Large intestine (tissue), 12 donors: ENCODE data around the gene VNN1. TPM values are rescaled to one million over a fixed set of nuclear protein-coding genes. Genes with fewer than 3 reads are reported as not detected.

Experiments
- DNase-seq, 2 donors: peaks; one replicate each; pipeline versions ENCODE4 v3.0.0 to v3.0.0-alpha.2; 2013
- H3K27ac ChIP-seq: one replicate; pipeline ENCODE4 v1.5.1; 2013; ENCODE audit warnings: low read length
- H3K27me3 ChIP-seq: 2 replicates; pipeline ENCODE4 v1.6.1; 2013; ENCODE audit warnings: low read length; ENCODE audit not compliant: control insufficient read depth, insufficient read depth
- H3K36me3 ChIP-seq: 2 replicates; pipeline ENCODE4 v1.6.1; 2013; ENCODE audit warnings: low read length; ENCODE audit not compliant: control insufficient read depth, insufficient read depth
- H3K4me1 ChIP-seq: one replicate; pipeline ENCODE4 v1.6.1; 2013; ENCODE audit warnings: low read length; ENCODE audit not compliant: control insufficient read depth, insufficient read depth
- H3K4me3 ChIP-seq: one replicate; pipeline ENCODE4 v1.5.1; 2013; ENCODE audit warnings: low read length
- H3K9me3 ChIP-seq: one replicate; pipeline ENCODE4 v1.6.1; 2013; ENCODE audit warnings: mild to moderate bottlenecking, low read depth, low read length, moderate library complexity; ENCODE audit not compliant: control insufficient read depth
- WGBS: methylation state at CpG from one replicate; pipeline ENCODE4 v1.1.5; 2013; ENCODE audit warnings: low lambda C conversion rate; ENCODE audit not compliant: insufficient coverage; 5-methylcytosine and 5-hydroxymethylcytosine counted together
- long read RNA-seq, 11 donors: transcript quantifications; one replicate each; lab custom pipeline, GENCODE V29; 2026
- polyA plus RNA-seq: library from polyadenylated mRNA; unstranded; fragments of 120-200 nt; gene quantifications from one replicate; pipeline ENCODE4 v1.2.1, GENCODE V29; 2013

Gene VNN1, protein sequence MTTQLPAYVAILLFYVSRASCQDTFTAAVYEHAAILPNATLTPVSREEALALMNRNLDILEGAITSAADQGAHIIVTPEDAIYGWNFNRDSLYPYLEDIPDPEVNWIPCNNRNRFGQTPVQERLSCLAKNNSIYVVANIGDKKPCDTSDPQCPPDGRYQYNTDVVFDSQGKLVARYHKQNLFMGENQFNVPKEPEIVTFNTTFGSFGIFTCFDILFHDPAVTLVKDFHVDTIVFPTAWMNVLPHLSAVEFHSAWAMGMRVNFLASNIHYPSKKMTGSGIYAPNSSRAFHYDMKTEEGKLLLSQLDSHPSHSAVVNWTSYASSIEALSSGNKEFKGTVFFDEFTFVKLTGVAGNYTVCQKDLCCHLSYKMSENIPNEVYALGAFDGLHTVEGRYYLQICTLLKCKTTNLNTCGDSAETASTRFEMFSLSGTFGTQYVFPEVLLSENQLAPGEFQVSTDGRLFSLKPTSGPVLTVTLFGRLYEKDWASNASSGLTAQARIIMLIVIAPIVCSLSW
- 2.0 TPM for polyA plus RNA-seq
- long read RNA-seq, donor 1, partial matches to known transcripts: 0 of 1 reads
- long read RNA-seq, donor 1, other reads (novel, unspliced or antisense): 0 of 1 reads
- long read RNA-seq, donor 2: 0 reads
- long read RNA-seq, donor 3: 0 reads
- long read RNA-seq, donor 4: 0 reads
- long read RNA-seq, donor 5: 0 reads
- long read RNA-seq, donor 6: 0 reads
- long read RNA-seq, donor 7: 0 reads
- long read RNA-seq, donor 8: 0 reads
- long read RNA-seq, donor 9, partial matches to known transcripts: 0 of 1 reads
- long read RNA-seq, donor 9, other reads (novel, unspliced or antisense): 0 of 1 reads
- long read RNA-seq, donor 10, partial matches to known transcripts: 0 of 3 reads
- long read RNA-seq, donor 10, other reads (novel, unspliced or antisense): 0 of 3 reads
- long read RNA-seq, donor 11, partial matches to known transcripts: 0 of 1 reads
- long read RNA-seq, donor 11, other reads (novel, unspliced or antisense): 0 of 1 reads

DNA sequence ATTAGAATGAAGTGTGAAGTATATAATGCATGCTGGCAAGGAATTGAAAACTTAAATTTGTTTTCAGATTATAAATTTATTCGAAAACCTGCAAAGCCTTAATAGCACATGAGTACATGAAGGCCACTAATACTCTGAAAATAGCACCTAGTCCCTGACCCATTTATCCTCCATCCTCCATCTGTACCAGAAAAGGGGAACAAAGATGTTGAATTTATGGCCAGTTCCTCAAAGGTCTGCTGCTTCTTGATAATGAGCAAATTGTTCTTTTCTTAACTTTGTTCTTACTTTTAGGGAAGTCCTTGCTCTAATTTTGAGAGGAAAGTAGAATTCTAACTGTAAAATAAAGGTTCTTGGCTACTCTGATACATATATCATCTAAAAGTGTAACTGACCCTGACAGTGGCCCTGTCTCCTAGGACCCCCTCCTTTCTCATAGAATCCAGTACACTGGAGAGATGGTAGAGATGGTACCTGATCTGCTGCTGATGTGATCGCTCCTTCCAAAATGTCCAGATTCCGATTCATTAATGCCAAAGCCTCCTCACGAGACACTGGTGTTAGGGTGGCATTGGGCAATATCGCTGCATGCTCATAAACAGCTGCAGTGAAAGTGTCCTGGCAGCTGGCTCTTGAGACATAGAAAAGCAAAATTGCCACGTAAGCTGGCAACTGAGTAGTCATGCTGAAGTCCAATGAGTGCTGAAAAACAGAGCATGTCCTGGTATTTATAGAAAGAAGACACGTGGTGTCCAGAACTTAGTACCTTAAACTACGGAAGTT lies at the start of gene VNN1:
Gene VNN1, minus strand, starts transcription at position 704 of the 783 bp plus-strand sequence. Its CDS starts 20 bp downstream, at position 684.
- no peak within 1 kb of the TSS for H3K4me3 ChIP-seq
- no peaks in the 10 kb centered on the region for H3K9me3 ChIP-seq
- H3K4me1 ChIP-seq: peaks cover 3% of the 10 kb centered on the region
- H3K27me3 ChIP-seq: no peaks in the 10 kb centered on the region
- peak within 1 kb of the TSS; percentile 84 for H3K27ac ChIP-seq
- H3K36me3 ChIP-seq: no peaks in the 10 kb centered on the region
- DNase-seq: peak; percentile 86 to 87
- WGBS: no CpG with 5 or more reads among the region's 8 CpGs

- no peaks in the 10 kb centered on the region for H3K27me3 ChIP-seq
- no peak overlapping the region for H3K4me3 ChIP-seq
- no peaks in the 10 kb centered on the region for H3K36me3 ChIP-seq
- H3K27ac ChIP-seq: no peak overlapping the region
- H3K4me1 ChIP-seq: peaks cover 11% of the 10 kb centered on the region
- H3K9me3 ChIP-seq: no peaks in the 10 kb centered on the region
- no CpG with 5 or more reads among the region's 2 CpGs for WGBS
- peak; percentile 19 to 24 for DNase-seq
Measured at GRCh38 chr6:132763269-132763668, 49.4 kb upstream of the VNN1 start.

DNA sequence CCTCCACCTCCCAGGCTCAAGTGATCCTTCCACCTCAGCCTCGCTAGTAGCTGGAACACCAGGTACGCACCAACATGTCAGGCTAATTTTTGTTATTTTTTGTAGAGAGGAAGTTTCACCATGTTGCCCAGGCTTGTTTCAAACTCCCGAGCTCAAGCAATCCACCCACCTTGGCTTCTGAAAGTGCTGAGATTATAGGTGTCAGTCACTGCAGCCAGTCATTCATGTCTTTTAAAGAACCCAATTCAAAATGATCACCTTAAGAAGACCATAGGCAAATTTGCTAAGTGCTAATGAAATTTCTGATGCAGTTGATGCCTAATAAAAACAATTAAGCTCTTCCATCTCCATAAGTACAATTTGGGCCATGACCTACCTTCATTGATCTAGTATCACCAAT lies 46.4 kb upstream of the VNN1 start:
- peaks cover 11% of the 10 kb centered on the region for H3K4me1 ChIP-seq
- H3K36me3 ChIP-seq: no peaks in the 10 kb centered on the region
- no peak overlapping the region for H3K4me3 ChIP-seq
- H3K27ac ChIP-seq: no peak overlapping the region
- no peaks in the 10 kb centered on the region for H3K9me3 ChIP-seq
- DNase-seq: no peak
- no CpG with 5 or more reads among the region's 3 CpGs for WGBS
- H3K27me3 ChIP-seq: no peaks in the 10 kb centered on the region

DNA sequence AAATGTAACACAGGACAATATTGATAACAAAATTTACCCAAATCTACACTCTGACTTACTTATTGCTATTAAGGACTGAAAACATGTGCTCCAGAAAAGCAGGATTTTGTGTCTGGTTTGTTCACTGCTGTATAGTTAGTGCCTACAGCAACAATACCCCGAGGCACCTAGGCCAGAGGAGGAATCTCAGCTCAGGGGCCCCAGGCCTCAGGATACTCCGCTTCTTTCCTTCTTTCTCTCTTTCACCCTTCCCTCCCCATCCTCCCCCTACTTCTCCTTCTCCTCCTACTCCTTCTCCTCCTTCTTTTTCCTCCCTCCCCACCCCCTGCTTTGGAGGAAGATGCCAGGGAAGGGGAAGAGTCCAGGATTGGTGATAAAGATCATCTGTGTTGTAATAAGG lies 44.8 kb upstream of the VNN1 start:
- no peaks in the 10 kb centered on the region for H3K36me3 ChIP-seq
- no peaks in the 10 kb centered on the region for H3K9me3 ChIP-seq
- H3K4me1 ChIP-seq: peaks cover 6% of the 10 kb centered on the region
- no peaks in the 10 kb centered on the region for H3K27me3 ChIP-seq
- no peak for DNase-seq
- H3K27ac ChIP-seq: no peak overlapping the region
- no CpG with 5 or more reads among the region's 2 CpGs for WGBS
- no peak overlapping the region for H3K4me3 ChIP-seq

DNA sequence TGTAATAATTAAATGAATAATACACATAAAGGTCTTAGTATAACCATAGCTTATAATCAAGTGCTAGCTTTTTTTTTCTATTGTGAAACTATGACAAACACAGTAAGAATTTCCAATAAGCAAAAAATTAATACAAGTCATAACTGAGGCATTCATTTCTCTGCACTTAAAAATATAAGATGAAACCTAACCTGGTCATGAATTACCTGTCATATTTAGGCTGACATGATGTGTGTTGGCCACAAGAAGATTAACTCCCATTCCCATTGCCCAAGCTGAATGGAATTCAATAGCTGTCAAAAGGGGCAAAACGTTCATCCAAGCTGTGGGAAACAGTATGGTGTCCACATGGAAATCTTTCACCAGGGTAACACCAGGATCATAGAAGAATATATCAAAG lies 38.4 kb upstream of the VNN1 start:
- Histone ChIP-seq H3K27me3 (no peaks in the 10 kb centered on the region), H3K27ac (no peak overlapping the region), H3K4me1 (no peaks in the 10 kb centered on the region), H3K36me3 (no peaks in the 10 kb centered on the region), H3K4me3 (no peak overlapping the region), H3K9me3 (no peaks in the 10 kb centered on the region)
- DNase-seq: no peak
- no CpG with 5 or more reads among the region's 1 CpG for WGBS

- H3K4me3 ChIP-seq: no peak overlapping the region
- no peaks in the 10 kb centered on the region for H3K27me3 ChIP-seq
- H3K27ac ChIP-seq: no peak overlapping the region
- no peaks in the 10 kb centered on the region for H3K9me3 ChIP-seq
- no peaks in the 10 kb centered on the region for H3K4me1 ChIP-seq
- DNase-seq: no peak
- no peaks in the 10 kb centered on the region for H3K36me3 ChIP-seq
- WGBS: no CpG with 5 or more reads among the region's 1 CpG
Measured at GRCh38 chr6:132751828-132752227, 38.0 kb upstream of the VNN1 start.

- H3K27me3 ChIP-seq: no peaks in the 10 kb centered on the region
- DNase-seq: no peak
- WGBS: 100% methylated on average over 1 of the region's 4 CpGs
- H3K36me3 ChIP-seq: no peaks in the 10 kb centered on the region
- H3K4me3 ChIP-seq: no peak overlapping the region
- no peaks in the 10 kb centered on the region for H3K4me1 ChIP-seq
- H3K27ac ChIP-seq: no peak overlapping the region
- no peaks in the 10 kb centered on the region for H3K9me3 ChIP-seq
Measured at GRCh38 chr6:132751306-132751705, 37.5 kb upstream of the VNN1 start.

GRCh38 chr6:132750455-132751248 lies 36.8 kb upstream of the VNN1 start:
- no peaks in the 10 kb centered on the region for H3K9me3 ChIP-seq
- H3K4me3 ChIP-seq: no peak overlapping the region
- H3K36me3 ChIP-seq: no peaks in the 10 kb centered on the region
- WGBS: 85% methylated on average over 2 of the region's 8 CpGs
- no peak for DNase-seq
- H3K27ac ChIP-seq: no peak overlapping the region
- H3K27me3 ChIP-seq: no peaks in the 10 kb centered on the region
- H3K4me1 ChIP-seq: no peaks in the 10 kb centered on the region

DNA sequence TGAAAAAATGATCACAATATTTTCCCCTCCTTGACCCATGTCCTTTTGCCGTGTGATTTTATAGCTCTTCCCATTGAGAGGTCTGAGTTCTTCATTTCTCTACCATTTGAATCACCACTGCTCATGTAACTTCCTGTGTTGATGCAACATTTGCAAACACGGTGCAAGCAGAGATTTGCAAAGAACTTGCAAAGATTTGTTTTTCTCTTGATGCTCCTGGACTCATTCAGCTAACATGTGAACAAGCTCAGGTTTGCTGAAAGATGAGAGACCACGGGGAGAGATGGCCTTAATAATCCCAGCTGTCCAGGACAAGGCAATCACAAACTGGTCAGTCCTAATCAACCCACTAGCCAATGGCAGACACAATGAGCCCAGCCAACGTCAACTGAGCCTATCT lies 35.3 kb upstream of the VNN1 start:
- 71% methylated on average over 1 of the region's 4 CpGs for WGBS
- Histone ChIP-seq H3K27me3 (no peaks in the 10 kb centered on the region), H3K36me3 (no peaks in the 10 kb centered on the region), H3K4me1 (no peaks in the 10 kb centered on the region), H3K9me3 (no peaks in the 10 kb centered on the region), H3K27ac (no peak overlapping the region), H3K4me3 (no peak overlapping the region)
- DNase-seq: no peak
